Activated T-helper 1 cell treated with anti-CD3 and anti-CD28 coated beads, Interleukin-12 subunit alpha, Interleukin-12 subunit beta, Interleukin-2, Interleukin-4 antibody, amounts not matched to agents 30 ng/mL and 10 ng/mL and 1 ng/mL, durations not matched to agents 14 hours and 24 hours and 36 hours (primary cell): ENCODE measurements around the gene PRLH. TPM values are rescaled to one million over a fixed set of nuclear protein-coding genes. Genes with fewer than 3 reads are reported as not detected.

Experiments
- DNase-seq: peaks from one replicate; pipeline ENCODE4 v3.0.0; 2021; ENCODE audit warnings: low spot score
- H3K27ac Mint-ChIP-seq: one replicate; pipeline ENCODE4 v1.8.0; 2021; ENCODE audit warnings: mild to moderate bottlenecking, mixed read lengths
- H3K27me3 Mint-ChIP-seq: one replicate; pipeline ENCODE4 v1.8.0; 2022; ENCODE audit warnings: mild to moderate bottlenecking, moderate library complexity, mixed read lengths; ENCODE audit not compliant: insufficient read depth
- H3K36me3 Mint-ChIP-seq: one replicate; pipeline ENCODE4 v1.8.0; 2021; ENCODE audit warnings: low read depth, mixed read lengths
- H3K4me1 Mint-ChIP-seq: one replicate; pipeline ENCODE4 v1.8.0; 2021; ENCODE audit warnings: low read depth, mixed read lengths
- H3K4me3 Mint-ChIP-seq: one replicate; pipeline ENCODE4 v1.8.0; 2021; ENCODE audit warnings: mild to moderate bottlenecking, moderate library complexity, mixed read lengths
- H3K9me3 Mint-ChIP-seq: one replicate; pipeline ENCODE4 v1.8.0; 2021; ENCODE audit warnings: mixed read lengths
- intact Hi-C: fragments of 100-400 bp; cut with micrococcal nuclease; formaldehyde crosslinking; loops from one replicate; pipeline ENCODE4 v1.15.1; 2024
- total RNA-seq: library from RNA; stranded (reverse); gene quantifications from 2 replicates; pipeline ENCODE4 v1.2.3, GENCODE V29; 2022

Gene PRLH
- total RNA-seq, 1 donor from 2014 or later = not detected

- peaks cover 4% of the 10 kb centered on the region for H3K27me3 Mint-ChIP-seq
Observed at GRCh38 chr2:237532160-237532559, 34.2 kb upstream of the PRLH start.

DNA sequence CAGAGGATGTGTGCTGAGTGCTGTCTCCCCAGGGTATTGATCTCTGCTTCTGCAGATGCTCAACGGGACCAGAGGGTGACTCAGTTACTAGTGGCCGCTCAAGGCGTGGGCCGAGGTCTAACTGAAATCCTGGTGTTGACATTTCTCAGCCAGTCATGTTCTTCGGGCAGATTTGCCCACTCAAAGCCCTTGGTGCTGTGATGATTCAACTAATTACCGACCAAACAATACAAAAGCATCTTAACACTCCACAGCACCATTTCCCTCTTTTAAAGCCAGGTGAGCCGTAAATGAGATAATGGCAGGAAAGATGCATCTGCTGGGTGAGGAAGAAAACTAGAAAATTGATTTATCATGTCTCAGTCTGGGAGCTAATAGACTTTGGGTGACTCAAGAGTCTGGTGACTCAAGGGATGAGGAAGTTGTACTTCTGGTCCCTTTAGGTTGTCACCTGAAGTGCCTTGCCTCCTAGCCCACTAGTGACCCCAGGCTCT, 32.7 kb upstream of the PRLH start:
- no peaks in the 10 kb centered on the region for H3K36me3 Mint-ChIP-seq
- intact Hi-C loops = no loop called here
- DNase-seq = no peak
- H3K27ac Mint-ChIP-seq = no peak overlapping the region
- H3K4me3 Mint-ChIP-seq = no peak overlapping the region
- no peaks in the 10 kb centered on the region for H3K9me3 Mint-ChIP-seq
- no peaks in the 10 kb centered on the region for H3K4me1 Mint-ChIP-seq
- peaks cover 4% of the 10 kb centered on the region for H3K27me3 Mint-ChIP-seq

More at GRCh38 chr2:237532160-237532559, 34.2 kb upstream of the PRLH start:
- DNase-seq = no peak
- Mint-ChIP-seq H3K27ac (no peak overlapping the region), H3K9me3 (no peaks in the 10 kb centered on the region), H3K36me3 (no peaks in the 10 kb centered on the region), H3K4me1 (no peaks in the 10 kb centered on the region), H3K4me3 (no peak overlapping the region)
- intact Hi-C loops = no loop called here

GRCh38 chr2:237534380-237534779, 32.0 kb upstream of the PRLH start:
- Mint-ChIP-seq H3K9me3 (no peaks in the 10 kb centered on the region), H3K4me1 (no peaks in the 10 kb centered on the region), H3K27me3 (peaks cover 4% of the 10 kb centered on the region), H3K4me3 (no peak overlapping the region), H3K27ac (no peak overlapping the region), H3K36me3 (no peaks in the 10 kb centered on the region)
- intact Hi-C loops = no loop called here
- no peak for DNase-seq

DNA sequence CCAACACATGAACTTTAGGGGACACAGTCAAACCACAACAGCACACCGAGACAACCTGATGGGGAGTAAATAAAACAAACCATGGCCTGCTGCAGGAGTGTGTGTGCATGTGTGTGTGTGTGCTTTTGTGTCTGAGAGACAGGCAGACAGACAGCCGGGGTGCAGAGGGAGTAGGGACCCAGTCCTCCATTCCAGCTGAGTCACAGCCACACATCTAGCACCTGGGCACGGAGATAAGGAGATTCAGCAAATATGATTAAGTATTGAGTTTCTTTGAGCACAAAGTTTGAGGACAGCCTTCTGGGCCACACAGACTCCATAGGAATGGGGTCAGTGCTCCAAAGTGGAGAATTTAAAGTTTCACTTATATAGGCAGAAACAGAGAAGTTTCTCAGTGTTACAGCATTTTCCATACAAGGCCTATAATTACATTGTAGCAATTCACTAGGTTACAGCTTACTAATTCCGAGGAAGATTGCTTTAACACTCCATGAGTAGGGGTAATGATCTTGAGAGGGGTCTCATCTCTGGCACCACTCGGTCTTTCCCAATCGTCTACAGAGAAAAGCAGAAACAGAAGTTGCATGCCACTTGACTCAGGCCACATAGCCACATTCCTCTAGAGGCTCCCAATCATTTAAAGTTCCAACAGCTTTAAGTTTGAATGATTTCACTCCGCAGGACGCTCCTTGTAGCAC, 30.8 kb upstream of the PRLH start:
- Mint-ChIP-seq H3K27me3 (peaks cover 4% of the 10 kb centered on the region), H3K27ac (no peak overlapping the region), H3K4me3 (no peak overlapping the region), H3K36me3 (no peaks in the 10 kb centered on the region), H3K4me1 (no peaks in the 10 kb centered on the region), H3K9me3 (no peaks in the 10 kb centered on the region)
- no peak for DNase-seq
- intact Hi-C loops = no loop called here

DNA sequence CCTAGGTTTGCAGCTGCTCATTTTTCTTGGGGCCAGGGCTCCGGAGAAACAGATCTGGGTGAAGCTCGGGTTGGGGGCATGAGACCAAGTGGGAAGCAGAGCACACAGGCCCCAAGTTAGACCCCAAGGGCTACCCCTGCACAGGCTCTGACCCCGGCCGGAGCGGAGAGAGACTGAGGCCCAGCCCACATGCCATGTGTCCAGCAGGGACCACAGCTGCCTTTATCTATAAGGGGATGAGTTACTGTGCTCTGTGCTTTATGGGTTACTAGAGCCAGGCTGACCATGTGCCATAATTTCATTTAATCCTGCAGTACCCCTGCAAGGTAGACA, 30.3 kb upstream of the PRLH start:
- no peaks in the 10 kb centered on the region for H3K9me3 Mint-ChIP-seq
- DNase-seq = no peak
- no peaks in the 10 kb centered on the region for H3K36me3 Mint-ChIP-seq
- H3K27ac Mint-ChIP-seq = no peak overlapping the region
- intact Hi-C loops = no loop called here
- H3K4me1 Mint-ChIP-seq = no peaks in the 10 kb centered on the region
- peaks cover 4% of the 10 kb centered on the region for H3K27me3 Mint-ChIP-seq
- no peak overlapping the region for H3K4me3 Mint-ChIP-seq

- peaks cover 4% of the 10 kb centered on the region for H3K27me3 Mint-ChIP-seq
- intact Hi-C loops = no loop called here
- no peaks in the 10 kb centered on the region for H3K4me1 Mint-ChIP-seq
- DNase-seq = no peak
- no peaks in the 10 kb centered on the region for H3K36me3 Mint-ChIP-seq
- H3K4me3 Mint-ChIP-seq = no peak overlapping the region
- no peaks in the 10 kb centered on the region for H3K9me3 Mint-ChIP-seq
- no peak overlapping the region for H3K27ac Mint-ChIP-seq
Observed at GRCh38 chr2:237536617-237537016, 29.8 kb upstream of the PRLH start.

- no peak for DNase-seq
- no peaks in the 10 kb centered on the region for H3K36me3 Mint-ChIP-seq
- peaks cover 4% of the 10 kb centered on the region for H3K27me3 Mint-ChIP-seq
- H3K4me1 Mint-ChIP-seq = no peaks in the 10 kb centered on the region
- H3K27ac Mint-ChIP-seq = no peak overlapping the region
- H3K9me3 Mint-ChIP-seq = no peaks in the 10 kb centered on the region
- H3K4me3 Mint-ChIP-seq = no peak overlapping the region
- intact Hi-C loops = no loop called here
Observed at GRCh38 chr2:237538001-237538720, 28.2 kb upstream of the PRLH start.

DNA sequence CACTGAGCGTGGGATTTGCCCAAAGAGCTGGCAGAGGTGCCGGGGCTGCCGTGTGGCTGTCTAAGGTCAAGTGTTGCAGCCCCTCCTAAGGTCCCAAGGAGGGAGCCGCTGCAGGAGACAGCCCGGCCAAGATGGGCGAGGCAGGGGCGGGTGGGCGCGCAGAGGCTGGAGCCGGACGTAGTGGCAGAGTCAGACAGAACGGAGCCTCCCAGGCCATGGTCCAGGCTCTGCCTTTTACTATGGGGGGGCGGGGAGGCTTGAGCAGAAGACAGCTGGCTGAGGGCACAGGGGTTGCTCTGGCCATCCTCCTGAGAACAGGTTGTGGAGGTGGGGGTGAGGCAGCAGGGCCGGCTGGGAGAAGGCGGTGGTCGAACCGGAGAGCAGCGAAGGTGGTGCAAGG, 27.5 kb upstream of the PRLH start:
- H3K27ac Mint-ChIP-seq = no peak overlapping the region
- intact Hi-C loops = no loop called here
- no peaks in the 10 kb centered on the region for H3K4me1 Mint-ChIP-seq
- no peak for DNase-seq
- no peaks in the 10 kb centered on the region for H3K9me3 Mint-ChIP-seq
- H3K36me3 Mint-ChIP-seq = no peaks in the 10 kb centered on the region
- peaks cover 4% of the 10 kb centered on the region for H3K27me3 Mint-ChIP-seq
- no peak overlapping the region for H3K4me3 Mint-ChIP-seq

DNA sequence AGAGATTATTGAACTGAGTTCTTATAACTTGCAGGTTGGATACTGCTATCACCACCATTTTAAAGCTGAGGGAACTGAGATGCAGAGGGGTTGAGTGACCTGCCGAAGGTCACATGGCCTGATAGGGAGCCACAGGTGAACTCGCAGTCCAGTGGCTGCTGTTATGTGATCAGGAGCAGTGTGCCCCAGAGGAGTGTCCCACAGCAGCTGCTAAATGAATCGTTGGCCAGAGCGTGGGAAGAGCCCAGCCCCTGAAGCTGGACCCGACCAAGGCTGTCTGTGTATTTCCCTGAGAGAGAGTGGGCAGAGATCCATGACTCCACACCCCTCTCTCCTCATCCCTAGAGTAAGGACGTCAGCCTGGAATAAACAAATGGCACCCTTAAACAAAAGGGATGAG, 26.7 kb upstream of the PRLH start:
- H3K9me3 Mint-ChIP-seq = no peaks in the 10 kb centered on the region
- intact Hi-C loops = no loop called here

DNA sequence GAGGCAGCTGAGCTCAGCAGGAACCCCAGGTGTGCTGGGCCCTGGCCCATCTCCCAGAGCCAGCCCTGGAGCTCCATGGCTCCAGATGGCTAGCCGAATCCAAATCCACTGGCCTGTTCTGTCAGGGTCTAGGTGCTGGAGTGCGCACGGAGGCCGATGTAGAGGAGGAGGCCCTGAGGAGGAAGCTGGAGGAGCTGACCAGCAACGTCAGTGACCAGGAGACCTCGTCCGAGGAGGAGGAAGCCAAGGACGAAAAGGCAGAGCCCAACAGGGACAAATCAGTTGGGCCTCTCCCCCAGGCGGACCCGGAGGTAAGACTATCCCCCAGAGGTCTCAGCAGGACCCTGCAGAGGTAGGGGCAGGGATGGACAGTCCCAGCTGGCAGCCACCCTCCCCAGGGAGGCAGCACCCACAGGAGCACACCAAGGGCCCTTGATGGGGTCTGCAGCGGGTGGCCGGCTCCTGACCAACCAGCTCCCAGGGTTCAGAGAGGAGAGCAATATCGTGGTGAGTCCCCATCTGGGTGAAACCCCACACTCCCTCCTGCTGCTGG, 26.1 kb upstream of the PRLH start:
- Mint-ChIP-seq H3K4me1 (no peaks in the 10 kb centered on the region), H3K27me3 (peaks cover 3% of the 10 kb centered on the region), H3K4me3 (no peak overlapping the region), H3K9me3 (no peaks in the 10 kb centered on the region), H3K27ac (no peak overlapping the region), H3K36me3 (no peaks in the 10 kb centered on the region)
- no peak for DNase-seq
- intact Hi-C loops = no loop called here

More for the DNA sequence above, 26.7 kb upstream of the PRLH start:
- DNase-seq = no peak
- no peak overlapping the region for H3K4me3 Mint-ChIP-seq
- no peak overlapping the region for H3K27ac Mint-ChIP-seq
- H3K27me3 Mint-ChIP-seq = peaks cover 4% of the 10 kb centered on the region
- no peaks in the 10 kb centered on the region for H3K4me1 Mint-ChIP-seq
- no peaks in the 10 kb centered on the region for H3K36me3 Mint-ChIP-seq

GRCh38 chr2:237540823-237541222, 25.6 kb upstream of the PRLH start:
- no peak overlapping the region for H3K27ac Mint-ChIP-seq

DNA sequence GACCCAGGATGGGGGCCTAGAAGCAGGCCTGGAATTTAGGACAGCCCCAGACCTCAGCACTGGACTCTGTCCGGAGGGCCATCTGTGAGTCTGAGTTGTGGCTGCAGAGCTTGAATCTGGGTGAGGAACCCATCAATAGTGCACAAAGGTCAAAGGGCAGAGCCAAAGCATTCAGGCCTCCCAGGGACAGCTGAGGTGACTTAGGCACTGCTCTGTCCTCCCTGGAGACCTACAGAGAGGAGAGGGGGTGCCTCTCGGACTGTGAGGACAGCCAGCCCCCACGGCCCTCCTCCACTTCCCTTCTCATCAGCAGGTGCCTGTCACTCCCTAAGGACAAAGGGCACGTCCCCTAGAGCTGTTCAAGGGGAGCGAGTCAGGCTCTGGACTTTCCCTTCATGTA, 25.1 kb upstream of the PRLH start:
- H3K4me3 Mint-ChIP-seq = no peak overlapping the region
- H3K27me3 Mint-ChIP-seq = no peaks in the 10 kb centered on the region
- DNase-seq = no peak
- no peak overlapping the region for H3K27ac Mint-ChIP-seq
- no peaks in the 10 kb centered on the region for H3K4me1 Mint-ChIP-seq
- intact Hi-C loops = no loop called here
- H3K9me3 Mint-ChIP-seq = no peaks in the 10 kb centered on the region
- H3K36me3 Mint-ChIP-seq = no peaks in the 10 kb centered on the region

More at GRCh38 chr2:237540823-237541222, 25.6 kb upstream of the PRLH start:
- no peaks in the 10 kb centered on the region for H3K9me3 Mint-ChIP-seq
- H3K4me3 Mint-ChIP-seq = no peak overlapping the region
- no peak for DNase-seq
- H3K4me1 Mint-ChIP-seq = no peaks in the 10 kb centered on the region
- intact Hi-C loops = no loop called here
- no peaks in the 10 kb centered on the region for H3K27me3 Mint-ChIP-seq
- H3K36me3 Mint-ChIP-seq = no peaks in the 10 kb centered on the region

DNA sequence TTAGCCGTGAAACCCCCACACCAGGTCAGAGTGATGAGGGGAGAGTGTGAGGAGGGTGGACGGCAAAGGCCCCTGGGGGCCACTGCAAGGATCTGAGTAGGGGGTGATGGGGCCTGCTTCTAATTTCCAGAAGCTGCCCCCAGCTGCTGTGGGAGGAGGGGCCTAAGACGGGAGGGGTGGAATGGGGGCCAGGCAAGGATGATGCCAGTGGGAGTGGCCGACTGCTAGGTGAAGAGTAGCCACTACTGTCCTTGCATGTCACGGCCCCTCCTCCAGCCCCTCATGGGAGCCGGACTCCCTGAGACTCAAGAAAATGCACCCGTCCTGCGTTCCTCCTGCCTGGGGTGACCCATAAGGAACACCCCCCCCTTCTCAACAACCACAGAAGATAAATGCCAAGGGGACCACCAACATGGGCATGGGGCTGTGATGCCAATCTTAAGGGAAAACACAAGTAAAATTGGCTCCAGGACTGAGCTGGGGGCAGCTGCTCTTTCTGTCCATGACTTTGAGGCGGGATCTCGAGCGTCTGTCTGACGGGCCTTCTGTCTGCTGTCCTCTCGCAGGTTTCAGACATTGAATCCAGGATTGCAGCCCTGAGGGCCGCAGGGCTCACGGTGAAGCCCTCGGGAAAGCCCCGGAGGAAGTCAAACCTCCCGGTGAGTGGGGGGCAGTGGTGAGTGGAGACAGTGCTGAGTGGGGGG, 24.2 kb upstream of the PRLH start:
- no peaks in the 10 kb centered on the region for H3K9me3 Mint-ChIP-seq
- no peak for DNase-seq
- H3K27ac Mint-ChIP-seq = no peak overlapping the region
- intact Hi-C loops = no loop called here
- no peaks in the 10 kb centered on the region for H3K27me3 Mint-ChIP-seq
- no peaks in the 10 kb centered on the region for H3K4me1 Mint-ChIP-seq
- no peaks in the 10 kb centered on the region for H3K36me3 Mint-ChIP-seq
- no peak overlapping the region for H3K4me3 Mint-ChIP-seq
